Measurements from ENCODE around the gene CHRM5. TPM values are rescaled to one million over a fixed set of nuclear protein-coding genes. Genes with fewer than 3 reads are reported as not detected.

The CHRM5 gene
- total and polyA plus RNA-seq, 2 of the 8 experiments (the other 6 are each of a cell fraction or from before 2014, with no cell fraction given): not detected

GRCh38 chr15:34059946-34060345, 91.6 kb downstream of the CHRM5 start:
- Histone ChIP-seq H2BK5ac (ENCODE audit: low read depth, low read length) (no peak overlapping the region), H3K14ac (ENCODE audit: insufficient read length) (no peak overlapping the region), H3K4me2 (ENCODE audit: insufficient read depth in 1 of 2, low read depth in 2 of 2, low read length in 2 of 2) (no peak overlapping the region), H3K9me3 (ENCODE audit: insufficient read depth in 2 of 2, low read depth in 1 of 2, low read length in 1 of 2) (no peaks in the 10 kb centered on the region), H4K8ac (ENCODE audit: extremely low read depth, insufficient read depth, low read length) (no peak overlapping the region), H3K36me3 (ENCODE audit: control insufficient read depth in 2 of 4, insufficient read depth in 4 of 4, low read length in 3 of 4) (no peaks in the 10 kb centered on the region), H3K27me3 (replicated peaks in 1 of 4; ENCODE audit: control insufficient read depth in 3 of 4, extremely low read depth in 1 of 4, insufficient read depth in 3 of 4, low read length in 3 of 4) (no peaks in the 10 kb centered on the region), H2BK120ac (replicated peaks; ENCODE audit: low read depth, low read length) (no peak overlapping the region), H2BK15ac (ENCODE audit: low read length) (no peak overlapping the region), H3K4ac (replicated peaks; ENCODE audit: insufficient read length, low read depth, low read length) (no peak overlapping the region), H4K5ac (ENCODE audit: insufficient read length, low read depth, low read length) (no peak overlapping the region), H3K4me3 (ENCODE audit: extremely low read depth in 1 of 4, insufficient read depth in 2 of 4, low read depth in 3 of 4, low read length in 4 of 4) (no peak overlapping the region), H4K20me1 (replicated peaks in 1 of 2; ENCODE audit: control insufficient read depth in 1 of 2, insufficient read depth in 2 of 2, low read length in 2 of 2) (no peaks in the 10 kb centered on the region), H3K79me1 (ENCODE audit: low read depth, low read length) (no peaks in the 10 kb centered on the region), H3K27ac (ENCODE audit: low read depth, low read length) (no peak overlapping the region), H2AFZ (ENCODE audit: low read length) (no peak overlapping the region), H2AK5ac (ENCODE audit: low read depth, low read length) (no peak overlapping the region), H2BK12ac (ENCODE audit: low read depth, low read length) (no peak overlapping the region), H3K4me1 (replicated peaks in 1 of 4; ENCODE audit: control insufficient read depth in 3 of 4, insufficient read depth in 4 of 4, low read length in 3 of 4) (no peaks in the 10 kb centered on the region), H3K79me2 (ENCODE audit: control insufficient read depth in 1 of 2, insufficient read depth in 2 of 2, low read length in 2 of 2) (no peaks in the 10 kb centered on the region), H3K23me2 (ENCODE audit: low read depth, low read length) (no peaks in the 10 kb centered on the region; the same call in 1 of the 2 replicates), H3K18ac (ENCODE audit: extremely low read depth, low read length) (no peak overlapping the region), H3K23ac (ENCODE audit: insufficient read length) (no peak overlapping the region), H2BK20ac (ENCODE audit: low read length) (no peak overlapping the region), H3K9ac (replicated peaks in 1 of 4; ENCODE audit: extremely low read depth in 1 of 4, low read depth in 3 of 4, low read length in 3 of 4) (no peak overlapping the region), H4K91ac (replicated peaks; ENCODE audit: insufficient read length, low read length) (no peak overlapping the region), H3K56ac (replicated peaks; ENCODE audit: insufficient read length, low read depth, low read length) (no peak overlapping the region)
- FAIRE-seq: no peak
- ChIA-PET CTCF (ENCODE audit: partially characterized antibody) (interaction anchor here (1.8 to 2.7 kb wide), 3 partner anchors 17 to 200 kb away, joined by 5 to 13 read pairs (median 9); no protein-coding TSS in a partner anchor), POLR2A (ENCODE audit: partially characterized antibody) (no interaction called here)
- no peak for TF ChIP-seq SIRT6 (IDR thresholded peaks at IDR 0.05; ENCODE audit: low read length)
- no peak for TF ChIP-seq RFX5 (IDR thresholded peaks at IDR 0.05; ENCODE audit: borderline replicate concordance, low read depth, low read length)
- WGBS, 2 experiments (ENCODE audit: extremely low coverage in 1 of 2, insufficient coverage in 1 of 2, insufficient read length in 1 of 2, insufficient replicate concordance in 2 of 2, low coverage in 1 of 2, low lambda C conversion rate in 2 of 2, missing lambda C conversion rate in 1 of 2): 85% methylated on average over 3 of the region's 3 CpGs; no CpG with 5 or more reads in 1 of the 2 experiments
- no peak for DNase-seq (ENCODE audit: low read depth in 1 of 2, low spot score in 2 of 2)
